ENCODE results near the gene MYOZ3. TPM values are rescaled to one million over a fixed set of nuclear protein-coding genes. Genes with fewer than 3 reads are reported as not detected.

MYOZ3 gene
- total RNA-seq, 1 experiment from 2014 or later = 0.10 TPM

- ChIA-PET CTCF (no interaction called here), POLR2A (no interaction called here)
Observed at GRCh38 chr5:150672884-150673275, 11.8 kb downstream of the MYOZ3 start.

GRCh38 chr5:150674341-150674821 is 13.3 kb downstream of the MYOZ3 start:
- no peak overlapping the region for H3K4me3 ChIP-seq (replicated peaks in 1 of 2; ENCODE audit: low read depth in 1 of 2, low read length in 2 of 2)
- H3K9ac ChIP-seq (ENCODE audit: low read length) = no peak overlapping the region
- H3K9me2 ChIP-seq (ENCODE audit: insufficient read depth) = no peaks in the 10 kb centered on the region
- no peaks in the 10 kb centered on the region for H4K20me1 ChIP-seq (ENCODE audit: insufficient read depth)
- H3K4me1 ChIP-seq (ENCODE audit: control insufficient read depth in 1 of 2, insufficient read depth in 2 of 2, low read length in 2 of 2) = peaks cover 0 to 12% of the 10 kb centered on the region in 2 experiments; a peak in 1 of 4 replicates
- no peak overlapping the region for H2AFZ ChIP-seq (ENCODE audit: low read depth, low read length, poor library complexity, severe bottlenecking)
- POLR2A ChIA-PET = no interaction called here
- CTCF ChIA-PET = no interaction called here
- no peaks in the 10 kb centered on the region for H3K27me3 ChIP-seq (ENCODE audit: insufficient read depth, low read length)
- ATAC-seq (no peak), DNase-seq (ENCODE audit: low read depth, low spot score) (no peak)
- no peak overlapping the region for H3K27ac ChIP-seq (ENCODE audit: low read depth, low read length)
- RAD21 ChIA-PET (ENCODE audit: low non-redundant PET in 1 of 2, low total read pairs in 2 of 2, uncharacterized antibody in 2 of 2, unreplicated experiment in 2 of 2) = no interaction called here
- H3K79me2 ChIP-seq (ENCODE audit: insufficient read depth, low read length) = no peaks in the 10 kb centered on the region
- no TSS peak for BruUV-seq (replicated peaks)
- no peaks in the 10 kb centered on the region for H3K36me3 ChIP-seq (ENCODE audit: control insufficient read depth in 1 of 2, insufficient read depth in 2 of 2, low read length in 2 of 2)
- no peaks in the 10 kb centered on the region for H3K9me3 ChIP-seq (ENCODE audit: control insufficient read depth in 1 of 2, insufficient read depth in 1 of 2, low read depth in 1 of 2, low read length in 2 of 2)
- intact Hi-C loops (cut with micrococcal nuclease) = no loop called here
- H3K4me2 ChIP-seq (ENCODE audit: low read length) = no peak overlapping the region
- TF ChIP-seq POLR2AphosphoS5 (IDR thresholded peaks at IDR 0.05; ENCODE audit: low read depth, low read length) (no peak), EZH2 (IDR thresholded peaks at IDR 0.05) (no peak), JUND (IDR thresholded peaks at IDR 0.05) (no peak), CEBPB (IDR thresholded peaks at IDR 0.05; ENCODE audit: low read depth) (no peak), SIN3A (IDR thresholded peaks at IDR 0.05; ENCODE audit: low read depth) (no peak), EGR1 (IDR thresholded peaks at IDR 0.05; ENCODE audit: low read depth) (no peak), SRF (IDR thresholded peaks at IDR 0.05; ENCODE audit: low read depth) (no peak), ZFX (IDR thresholded peaks at IDR 0.05) (no peak), MAX (IDR thresholded peaks at IDR 0.05) (no peak), ZNF274 (IDR thresholded peaks at IDR 0.05; ENCODE audit: low read depth, low read length) (no peak), YY1 (IDR thresholded peaks at IDR 0.05; ENCODE audit: extremely low read depth, insufficient replicate concordance, low read depth, low read length) (no peak), ELF1 (IDR thresholded peaks at IDR 0.05; ENCODE audit: borderline replicate concordance, low read depth) (no peak), ZBTB33 (IDR thresholded peaks at IDR 0.05; ENCODE audit: extremely low read depth, insufficient replicate concordance, low read length) (no peak)

More at GRCh38 chr5:150672884-150673275, 11.8 kb downstream of the MYOZ3 start:
- Histone ChIP-seq H3K4me2 (ENCODE audit: low read length) (no peak overlapping the region), H3K9me2 (ENCODE audit: insufficient read depth) (no peaks in the 10 kb centered on the region), H3K9ac (ENCODE audit: low read length) (no peak overlapping the region), H4K20me1 (ENCODE audit: insufficient read depth) (no peaks in the 10 kb centered on the region), H3K79me2 (ENCODE audit: insufficient read depth, low read length) (no peaks in the 10 kb centered on the region), H3K27me3 (ENCODE audit: insufficient read depth, low read length) (no peaks in the 10 kb centered on the region), H3K4me1 (ENCODE audit: control insufficient read depth in 1 of 2, insufficient read depth in 2 of 2, low read length in 2 of 2) (peaks cover 0 to 12% of the 10 kb centered on the region in 2 experiments; a peak in 1 of 4 replicates), H3K4me3 (replicated peaks in 1 of 2; ENCODE audit: low read depth in 1 of 2, low read length in 2 of 2) (no peak overlapping the region), H3K9me3 (ENCODE audit: control insufficient read depth in 1 of 2, insufficient read depth in 1 of 2, low read depth in 1 of 2, low read length in 2 of 2) (no peaks in the 10 kb centered on the region), H3K36me3 (ENCODE audit: control insufficient read depth in 1 of 2, insufficient read depth in 2 of 2, low read length in 2 of 2) (no peaks in the 10 kb centered on the region), H2AFZ (ENCODE audit: low read depth, low read length, poor library complexity, severe bottlenecking) (no peak overlapping the region), H3K27ac (ENCODE audit: low read depth, low read length) (no peak overlapping the region)
- TF ChIP-seq SP1 (IDR thresholded peaks at IDR 0.05; ENCODE audit: low read depth) (no peak), YY1 (IDR thresholded peaks at IDR 0.05; ENCODE audit: extremely low read depth, insufficient replicate concordance, low read depth, low read length) (no peak), POLR2AphosphoS5 (IDR thresholded peaks at IDR 0.05; ENCODE audit: low read depth, low read length) (no peak), EZH2 (IDR thresholded peaks at IDR 0.05) (no peak), RAD21 (IDR thresholded peaks at IDR 0.05; ENCODE audit: low read depth) (no peak)
- no TSS peak for BruUV-seq (replicated peaks)
- ATAC-seq (no peak), DNase-seq (ENCODE audit: low read depth, low spot score) (no peak)
- intact Hi-C loops (cut with micrococcal nuclease) = no loop called here
- RAD21 ChIA-PET (ENCODE audit: low non-redundant PET in 1 of 2, low total read pairs in 2 of 2, uncharacterized antibody in 2 of 2, unreplicated experiment in 2 of 2) = no interaction called here

All from HCT116 (cell line).